GM10266 (cell line): ENCODE measurements around the gene NLGN4Y.

Experiments used
- DNase-seq: peaks from one replicate; pipeline ENCODE4 v3.0.0; 2012; ENCODE audit errors: extremely low spot score
- TF ChIP-seq, protein P1 (sequence below): IDR thresholded peaks from 2 replicates; pipeline ENCODE4 v1.5.1; 2012; ENCODE audit warnings: mild to moderate bottlenecking, low read depth; ENCODE audit not compliant: control insufficient read depth, insufficient read depth; ENCODE audit errors: missing control alignments

Gene NLGN4Y

DNA sequence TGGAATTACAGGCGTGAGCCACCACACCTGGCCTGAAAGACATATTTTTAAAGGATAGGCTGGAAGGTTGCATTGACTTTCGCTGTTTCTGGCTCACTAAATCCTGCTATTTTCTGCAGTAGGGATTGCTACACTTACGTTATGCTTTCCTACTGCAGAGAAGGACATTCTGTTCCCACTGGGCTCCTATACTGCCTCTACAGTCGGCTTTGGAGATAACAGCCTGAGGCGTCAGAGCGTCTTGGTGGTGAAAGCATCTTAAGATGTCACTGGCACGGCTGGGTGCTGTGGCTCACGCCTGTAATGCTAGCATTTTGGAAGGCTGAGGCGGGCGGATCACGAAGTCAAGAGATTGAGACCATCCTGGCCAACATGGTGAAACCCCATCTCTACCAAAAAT lies 77.0 kb downstream of the NLGN4Y start:
- DNase-seq = no peak
- TF ChIP-seq, protein P1, sequence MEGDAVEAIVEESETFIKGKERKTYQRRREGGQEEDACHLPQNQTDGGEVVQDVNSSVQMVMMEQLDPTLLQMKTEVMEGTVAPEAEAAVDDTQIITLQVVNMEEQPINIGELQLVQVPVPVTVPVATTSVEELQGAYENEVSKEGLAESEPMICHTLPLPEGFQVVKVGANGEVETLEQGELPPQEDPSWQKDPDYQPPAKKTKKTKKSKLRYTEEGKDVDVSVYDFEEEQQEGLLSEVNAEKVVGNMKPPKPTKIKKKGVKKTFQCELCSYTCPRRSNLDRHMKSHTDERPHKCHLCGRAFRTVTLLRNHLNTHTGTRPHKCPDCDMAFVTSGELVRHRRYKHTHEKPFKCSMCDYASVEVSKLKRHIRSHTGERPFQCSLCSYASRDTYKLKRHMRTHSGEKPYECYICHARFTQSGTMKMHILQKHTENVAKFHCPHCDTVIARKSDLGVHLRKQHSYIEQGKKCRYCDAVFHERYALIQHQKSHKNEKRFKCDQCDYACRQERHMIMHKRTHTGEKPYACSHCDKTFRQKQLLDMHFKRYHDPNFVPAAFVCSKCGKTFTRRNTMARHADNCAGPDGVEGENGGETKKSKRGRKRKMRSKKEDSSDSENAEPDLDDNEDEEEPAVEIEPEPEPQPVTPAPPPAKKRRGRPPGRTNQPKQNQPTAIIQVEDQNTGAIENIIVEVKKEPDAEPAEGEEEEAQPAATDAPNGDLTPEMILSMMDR = no peak

DNA sequence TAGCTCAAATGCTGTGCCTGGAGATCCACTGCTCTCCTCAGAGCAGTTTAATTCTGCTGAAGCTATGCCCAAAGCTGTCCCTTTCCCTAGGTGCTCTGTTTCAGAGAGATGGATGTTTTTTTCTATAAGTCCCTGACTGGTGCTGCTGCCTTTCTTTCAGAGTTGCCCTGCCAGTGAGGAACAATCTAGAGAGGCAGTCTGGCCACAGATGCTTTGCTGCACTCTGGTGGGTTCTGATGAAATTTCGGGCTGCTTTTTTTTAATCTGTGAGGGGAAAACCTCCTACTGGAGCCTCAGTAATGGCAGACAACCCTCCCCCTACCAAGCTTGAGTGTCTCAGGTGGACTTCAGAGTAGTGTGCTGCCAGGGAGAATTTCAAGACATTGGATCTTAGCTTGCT lies 93.3 kb downstream of the NLGN4Y start:
- no peak for DNase-seq
- TF ChIP-seq, protein P1 = no peak

DNA sequence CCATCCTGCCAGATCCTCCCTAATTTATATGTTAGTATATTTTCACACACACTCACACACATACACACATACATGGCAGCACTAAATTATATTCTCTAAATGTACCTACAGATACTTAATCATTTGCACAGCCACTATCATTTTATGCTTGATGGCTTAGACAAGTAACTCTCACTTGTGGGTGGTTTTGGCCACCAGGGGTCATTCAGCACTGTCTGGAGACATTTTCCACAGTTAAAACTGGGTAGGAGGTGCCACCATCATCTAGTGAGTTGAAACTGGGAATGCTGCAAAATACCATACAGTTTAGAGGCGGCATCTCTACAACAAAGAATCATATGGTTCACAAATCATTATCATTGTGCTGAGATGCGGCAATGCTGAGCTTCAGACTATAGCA lies 94.2 kb downstream of the NLGN4Y start:
- no peak for DNase-seq
- TF ChIP-seq, protein P1 = no peak

DNA sequence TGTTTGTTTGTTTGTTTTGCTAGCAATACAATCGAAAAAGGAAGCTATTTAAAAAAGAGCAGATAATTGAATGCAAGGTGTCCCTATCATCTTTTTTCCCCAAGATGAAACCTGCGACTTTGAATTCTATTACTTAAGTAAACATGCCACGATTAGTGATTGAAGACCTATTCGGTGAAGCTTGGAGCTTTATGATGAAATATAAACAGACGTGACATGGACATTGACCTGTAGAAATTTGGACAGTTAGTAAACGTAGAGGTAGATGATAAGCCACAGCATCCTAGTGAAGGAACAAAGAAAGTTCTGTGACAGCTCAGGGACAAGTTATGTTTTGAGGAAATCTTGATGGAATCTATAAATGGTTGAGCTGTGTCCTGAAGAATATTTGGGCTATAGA lies 103.9 kb downstream of the NLGN4Y start:
- TF ChIP-seq, protein P1 = no peak
- DNase-seq = no peak

DNA sequence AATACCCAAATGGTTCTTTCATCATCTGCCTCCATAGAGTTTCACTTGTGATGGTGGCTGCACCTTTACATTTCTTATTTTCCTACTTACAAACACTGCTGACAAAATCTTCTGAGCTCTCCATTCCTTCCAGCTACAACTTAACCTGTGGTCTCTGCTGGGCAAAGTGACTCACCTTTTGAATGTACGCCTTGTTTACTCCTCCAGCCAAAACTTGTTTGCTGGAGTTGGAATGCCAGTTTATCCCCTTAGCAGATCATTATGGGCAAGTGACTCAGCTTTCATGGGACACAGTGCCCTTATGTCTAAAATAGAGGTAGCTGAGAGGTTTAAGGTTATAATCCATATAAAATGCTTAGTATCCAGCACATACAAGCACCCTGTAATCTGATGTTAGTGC lies 107.3 kb downstream of the NLGN4Y start:
- DNase-seq = no peak
- TF ChIP-seq, protein P1 = no peak

DNA sequence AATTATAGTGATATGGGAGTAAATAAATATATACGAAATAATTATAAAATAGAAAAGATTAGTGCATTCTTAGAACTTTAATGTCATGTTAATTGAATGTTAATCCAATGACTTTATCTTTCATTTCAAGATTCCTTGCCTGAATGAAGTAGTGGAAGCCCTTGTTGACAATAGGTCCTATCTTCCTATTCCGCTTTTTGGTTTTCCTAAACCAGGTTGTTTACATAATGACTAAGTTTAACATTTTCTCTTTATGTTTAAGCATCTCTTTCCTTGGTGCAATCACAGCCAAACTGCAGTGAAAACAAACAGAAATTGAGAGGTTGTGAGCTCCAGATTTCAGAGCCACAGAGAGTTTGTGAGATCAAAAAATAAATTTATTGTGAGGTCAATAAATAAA lies 109.4 kb downstream of the NLGN4Y start:
- DNase-seq = no peak
- TF ChIP-seq, protein P1 = no peak

DNA sequence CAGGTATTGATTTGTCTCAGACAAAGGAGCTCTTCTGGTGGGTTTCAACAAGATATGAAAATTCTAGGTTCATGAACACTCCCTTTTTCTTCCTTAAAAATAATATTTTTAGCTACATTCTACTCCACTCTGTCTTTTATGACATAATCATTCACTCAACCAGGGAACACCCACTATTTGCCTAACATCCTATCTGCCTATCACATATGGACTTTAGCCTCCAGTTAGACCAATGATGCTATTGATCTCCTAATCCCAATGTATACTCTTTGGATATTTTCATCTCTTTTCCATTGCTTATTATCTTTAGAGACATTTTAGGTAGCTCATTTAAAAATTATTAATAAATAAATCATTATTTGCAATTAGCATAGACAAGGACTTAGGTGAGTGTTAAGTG lies 110.6 kb downstream of the NLGN4Y start:
- DNase-seq = no peak
- TF ChIP-seq, protein P1 = no peak
